Effector CD8-positive, alpha-beta T cell (primary cell): ENCODE data around the gene NIPAL3.
"Not testable (repeated sequence)": the region's sequence is repeated elsewhere in the genome, so short reads cannot be mapped to it uniquely, and the experiment has no call there.

Experiments
- DNase-seq: peaks from one replicate; lab custom pipeline; 2025; lab: John Stamatoyannopoulos, UW

The NIPAL3 gene

GRCh38 chr1:24421502-24421901 is 5.9 kb downstream of the NIPAL3 start:
- DNase-seq: no peak

- no peak for DNase-seq
Observed at GRCh38 chr1:24424207-24424606, 8.6 kb downstream of the NIPAL3 start.

- DNase-seq: no peak
Observed at GRCh38 chr1:24424990-24425389, 9.4 kb downstream of the NIPAL3 start.

GRCh38 chr1:24425441-24425840 is 9.8 kb downstream of the NIPAL3 start:
- no peak for DNase-seq

GRCh38 chr1:24425922-24426321 is 10.3 kb downstream of the NIPAL3 start:
- DNase-seq: no peak

- no peak for DNase-seq
Observed at GRCh38 chr1:24426744-24427544, 11.3 kb downstream of the NIPAL3 start.

GRCh38 chr1:24427545-24427862 is 11.9 kb downstream of the NIPAL3 start:
- DNase-seq: no peak

GRCh38 chr1:24435782-24436365 is 20.3 kb downstream of the NIPAL3 start:
- DNase-seq: no peak

- no peak for DNase-seq
Observed at GRCh38 chr1:24437631-24438396, 22.2 kb downstream of the NIPAL3 start.

- DNase-seq: no peak
Observed at GRCh38 chr1:24438423-24438901, 22.9 kb downstream of the NIPAL3 start.

- DNase-seq: no peak
Observed at GRCh38 chr1:24440436-24440835, 24.8 kb downstream of the NIPAL3 start.

GRCh38 chr1:24441480-24441879 is 25.9 kb downstream of the NIPAL3 start:
- DNase-seq: no peak

- DNase-seq: no peak
Observed at GRCh38 chr1:24441996-24442668, 26.5 kb downstream of the NIPAL3 start.

GRCh38 chr1:24442764-24443163 is 27.2 kb downstream of the NIPAL3 start:
- no peak for DNase-seq

- no peak for DNase-seq
Observed at GRCh38 chr1:24443241-24443656, 27.6 kb downstream of the NIPAL3 start.

GRCh38 chr1:24446446-24446845 is 30.8 kb downstream of the NIPAL3 start:
- not testable (repeated sequence) for DNase-seq

GRCh38 chr1:24450316-24450715 is 34.7 kb downstream of the NIPAL3 start:
- no peak for DNase-seq

- DNase-seq: no peak
Observed at GRCh38 chr1:24450857-24451397, 35.3 kb downstream of the NIPAL3 start.

- no peak for DNase-seq
Observed at GRCh38 chr1:24451746-24452145, 36.1 kb downstream of the NIPAL3 start.

- DNase-seq: no peak
Observed at GRCh38 chr1:24452922-24453485, 37.4 kb downstream of the NIPAL3 start.

GRCh38 chr1:24454673-24455072 is 39.1 kb downstream of the NIPAL3 start:
- no peak for DNase-seq

GRCh38 chr1:24455272-24455671 is 39.7 kb downstream of the NIPAL3 start:
- no peak for DNase-seq
